Measurements from ENCODE around the gene MARCKSL1. TPM values are rescaled to one million over a fixed set of nuclear protein-coding genes. Genes with fewer than 3 reads are reported as not detected.
A peak's percentile ranks its signal among the peaks of the same experiment; 100 is the strongest.

The MARCKSL1 gene
- total and polyA plus RNA-seq, 2 of the 13 experiments (the other 11 are each of a cell fraction or from before 2014, with no cell fraction given), result 81.9 to 155 TPM

DNA sequence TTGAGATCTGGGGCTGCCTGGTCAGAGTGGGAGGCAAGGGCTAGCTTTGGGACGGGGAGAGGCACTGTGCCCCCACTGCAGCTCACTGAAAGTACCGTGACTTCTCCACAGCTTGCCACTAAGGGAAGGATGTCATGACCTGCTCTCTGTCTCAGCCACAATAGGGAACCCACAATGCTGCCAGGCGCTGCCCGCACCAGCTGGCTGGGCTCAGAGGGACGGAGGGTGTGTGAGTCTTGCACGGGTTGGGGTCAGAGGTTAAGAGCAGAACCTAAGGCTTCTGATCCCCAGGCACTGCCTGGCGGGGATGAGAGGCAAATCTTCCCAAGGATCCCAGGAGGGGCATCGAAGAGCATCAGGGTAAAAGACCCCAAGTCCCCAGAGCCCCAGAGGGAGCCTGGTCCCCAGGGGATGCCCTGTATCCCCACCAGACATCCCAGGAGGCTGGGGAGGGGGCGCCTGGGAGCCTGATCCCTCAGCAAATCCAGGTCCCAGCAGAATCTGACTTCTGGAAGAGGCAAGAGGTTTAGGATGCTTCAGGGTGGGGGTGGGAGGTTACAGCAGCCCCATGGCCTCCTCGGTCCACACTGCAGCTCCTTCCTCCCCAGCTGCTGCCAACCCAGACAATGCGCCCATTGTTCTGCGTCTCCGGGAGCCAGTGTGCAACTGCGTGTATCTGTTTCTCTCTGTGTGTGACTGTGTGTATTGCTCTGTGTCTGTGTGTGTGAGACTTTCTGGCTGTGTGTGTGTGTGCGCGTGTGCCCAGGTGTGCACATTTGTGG is 2.0 kb upstream of the MARCKSL1 start (continued):
- TF ChIP-seq, protein P1, sequence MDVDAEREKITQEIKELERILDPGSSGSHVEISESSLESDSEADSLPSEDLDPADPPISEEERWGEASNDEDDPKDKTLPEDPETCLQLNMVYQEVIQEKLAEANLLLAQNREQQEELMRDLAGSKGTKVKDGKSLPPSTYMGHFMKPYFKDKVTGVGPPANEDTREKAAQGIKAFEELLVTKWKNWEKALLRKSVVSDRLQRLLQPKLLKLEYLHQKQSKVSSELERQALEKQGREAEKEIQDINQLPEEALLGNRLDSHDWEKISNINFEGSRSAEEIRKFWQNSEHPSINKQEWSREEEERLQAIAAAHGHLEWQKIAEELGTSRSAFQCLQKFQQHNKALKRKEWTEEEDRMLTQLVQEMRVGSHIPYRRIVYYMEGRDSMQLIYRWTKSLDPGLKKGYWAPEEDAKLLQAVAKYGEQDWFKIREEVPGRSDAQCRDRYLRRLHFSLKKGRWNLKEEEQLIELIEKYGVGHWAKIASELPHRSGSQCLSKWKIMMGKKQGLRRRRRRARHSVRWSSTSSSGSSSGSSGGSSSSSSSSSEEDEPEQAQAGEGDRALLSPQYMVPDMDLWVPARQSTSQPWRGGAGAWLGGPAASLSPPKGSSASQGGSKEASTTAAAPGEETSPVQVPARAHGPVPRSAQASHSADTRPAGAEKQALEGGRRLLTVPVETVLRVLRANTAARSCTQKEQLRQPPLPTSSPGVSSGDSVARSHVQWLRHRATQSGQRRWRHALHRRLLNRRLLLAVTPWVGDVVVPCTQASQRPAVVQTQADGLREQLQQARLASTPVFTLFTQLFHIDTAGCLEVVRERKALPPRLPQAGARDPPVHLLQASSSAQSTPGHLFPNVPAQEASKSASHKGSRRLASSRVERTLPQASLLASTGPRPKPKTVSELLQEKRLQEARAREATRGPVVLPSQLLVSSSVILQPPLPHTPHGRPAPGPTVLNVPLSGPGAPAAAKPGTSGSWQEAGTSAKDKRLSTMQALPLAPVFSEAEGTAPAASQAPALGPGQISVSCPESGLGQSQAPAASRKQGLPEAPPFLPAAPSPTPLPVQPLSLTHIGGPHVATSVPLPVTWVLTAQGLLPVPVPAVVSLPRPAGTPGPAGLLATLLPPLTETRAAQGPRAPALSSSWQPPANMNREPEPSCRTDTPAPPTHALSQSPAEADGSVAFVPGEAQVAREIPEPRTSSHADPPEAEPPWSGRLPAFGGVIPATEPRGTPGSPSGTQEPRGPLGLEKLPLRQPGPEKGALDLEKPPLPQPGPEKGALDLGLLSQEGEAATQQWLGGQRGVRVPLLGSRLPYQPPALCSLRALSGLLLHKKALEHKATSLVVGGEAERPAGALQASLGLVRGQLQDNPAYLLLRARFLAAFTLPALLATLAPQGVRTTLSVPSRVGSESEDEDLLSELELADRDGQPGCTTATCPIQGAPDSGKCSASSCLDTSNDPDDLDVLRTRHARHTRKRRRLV (CRISPR knock-in tag; IDR thresholded peaks at IDR 0.05), result no peak
- TF ChIP-seq ZNF547 (CRISPR knock-in tag; IDR thresholded peaks at IDR 0.05), result no peak
- no peak for TF ChIP-seq ZNF557 (CRISPR knock-in tag; IDR thresholded peaks at IDR 0.05)
- TF ChIP-seq IRF2 (CRISPR knock-in tag; IDR thresholded peaks at IDR 0.05), result 0 out of 2 replicates have a peak, but pooled peaks have one; percentile 20
- TF ChIP-seq, protein P2, sequence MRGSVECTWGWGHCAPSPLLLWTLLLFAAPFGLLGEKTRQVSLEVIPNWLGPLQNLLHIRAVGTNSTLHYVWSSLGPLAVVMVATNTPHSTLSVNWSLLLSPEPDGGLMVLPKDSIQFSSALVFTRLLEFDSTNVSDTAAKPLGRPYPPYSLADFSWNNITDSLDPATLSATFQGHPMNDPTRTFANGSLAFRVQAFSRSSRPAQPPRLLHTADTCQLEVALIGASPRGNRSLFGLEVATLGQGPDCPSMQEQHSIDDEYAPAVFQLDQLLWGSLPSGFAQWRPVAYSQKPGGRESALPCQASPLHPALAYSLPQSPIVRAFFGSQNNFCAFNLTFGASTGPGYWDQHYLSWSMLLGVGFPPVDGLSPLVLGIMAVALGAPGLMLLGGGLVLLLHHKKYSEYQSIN (CRISPR knock-in tag; IDR thresholded peaks at IDR 0.05; ENCODE audit: borderline replicate concordance), result no peak
- no peak for TF ChIP-seq BHLHE40 (IDR thresholded peaks at IDR 0.05; ENCODE audit: low read length)
- TF ChIP-seq, protein P3, sequence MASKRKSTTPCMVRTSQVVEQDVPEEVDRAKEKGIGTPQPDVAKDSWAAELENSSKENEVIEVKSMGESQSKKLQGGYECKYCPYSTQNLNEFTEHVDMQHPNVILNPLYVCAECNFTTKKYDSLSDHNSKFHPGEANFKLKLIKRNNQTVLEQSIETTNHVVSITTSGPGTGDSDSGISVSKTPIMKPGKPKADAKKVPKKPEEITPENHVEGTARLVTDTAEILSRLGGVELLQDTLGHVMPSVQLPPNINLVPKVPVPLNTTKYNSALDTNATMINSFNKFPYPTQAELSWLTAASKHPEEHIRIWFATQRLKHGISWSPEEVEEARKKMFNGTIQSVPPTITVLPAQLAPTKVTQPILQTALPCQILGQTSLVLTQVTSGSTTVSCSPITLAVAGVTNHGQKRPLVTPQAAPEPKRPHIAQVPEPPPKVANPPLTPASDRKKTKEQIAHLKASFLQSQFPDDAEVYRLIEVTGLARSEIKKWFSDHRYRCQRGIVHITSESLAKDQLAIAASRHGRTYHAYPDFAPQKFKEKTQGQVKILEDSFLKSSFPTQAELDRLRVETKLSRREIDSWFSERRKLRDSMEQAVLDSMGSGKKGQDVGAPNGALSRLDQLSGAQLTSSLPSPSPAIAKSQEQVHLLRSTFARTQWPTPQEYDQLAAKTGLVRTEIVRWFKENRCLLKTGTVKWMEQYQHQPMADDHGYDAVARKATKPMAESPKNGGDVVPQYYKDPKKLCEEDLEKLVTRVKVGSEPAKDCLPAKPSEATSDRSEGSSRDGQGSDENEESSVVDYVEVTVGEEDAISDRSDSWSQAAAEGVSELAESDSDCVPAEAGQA (IDR thresholded peaks at IDR 0.05; ENCODE audit: low read depth), result no peak
- TF ChIP-seq, protein P3 (CRISPR knock-in tag; IDR thresholded peaks at IDR 0.05; ENCODE audit: borderline replicate concordance), result no peak
- TF ChIP-seq, protein P4, sequence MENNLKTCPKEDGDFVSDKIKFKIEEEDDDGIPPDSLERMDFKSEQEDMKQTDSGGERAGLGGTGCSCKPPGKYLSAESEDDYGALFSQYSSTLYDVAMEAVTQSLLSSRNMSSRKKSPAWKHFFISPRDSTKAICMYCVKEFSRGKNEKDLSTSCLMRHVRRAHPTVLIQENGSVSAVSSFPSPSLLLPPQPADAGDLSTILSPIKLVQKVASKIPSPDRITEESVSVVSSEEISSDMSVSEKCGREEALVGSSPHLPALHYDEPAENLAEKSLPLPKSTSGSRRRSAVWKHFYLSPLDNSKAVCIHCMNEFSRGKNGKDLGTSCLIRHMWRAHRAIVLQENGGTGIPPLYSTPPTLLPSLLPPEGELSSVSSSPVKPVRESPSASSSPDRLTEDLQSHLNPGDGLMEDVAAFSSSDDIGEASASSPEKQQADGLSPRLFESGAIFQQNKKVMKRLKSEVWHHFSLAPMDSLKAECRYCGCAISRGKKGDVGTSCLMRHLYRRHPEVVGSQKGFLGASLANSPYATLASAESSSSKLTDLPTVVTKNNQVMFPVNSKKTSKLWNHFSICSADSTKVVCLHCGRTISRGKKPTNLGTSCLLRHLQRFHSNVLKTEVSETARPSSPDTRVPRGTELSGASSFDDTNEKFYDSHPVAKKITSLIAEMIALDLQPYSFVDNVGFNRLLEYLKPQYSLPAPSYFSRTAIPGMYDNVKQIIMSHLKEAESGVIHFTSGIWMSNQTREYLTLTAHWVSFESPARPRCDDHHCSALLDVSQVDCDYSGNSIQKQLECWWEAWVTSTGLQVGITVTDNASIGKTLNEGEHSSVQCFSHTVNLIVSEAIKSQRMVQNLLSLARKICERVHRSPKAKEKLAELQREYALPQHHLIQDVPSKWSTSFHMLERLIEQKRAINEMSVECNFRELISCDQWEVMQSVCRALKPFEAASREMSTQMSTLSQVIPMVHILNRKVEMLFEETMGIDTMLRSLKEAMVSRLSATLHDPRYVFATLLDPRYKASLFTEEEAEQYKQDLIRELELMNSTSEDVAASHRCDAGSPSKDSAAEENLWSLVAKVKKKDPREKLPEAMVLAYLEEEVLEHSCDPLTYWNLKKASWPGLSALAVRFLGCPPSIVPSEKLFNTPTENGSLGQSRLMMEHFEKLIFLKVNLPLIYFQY (CRISPR knock-in tag; IDR thresholded peaks at IDR 0.05; ENCODE audit: borderline replicate concordance), result no peak
- no peak for TF ChIP-seq DNMT3B (CRISPR knock-in tag; conservative IDR thresholded peaks at IDR 0.05)
- no peak for TF ChIP-seq MTA1 (CRISPR knock-in tag; IDR thresholded peaks at IDR 0.05; ENCODE audit: borderline replicate concordance)
- TF ChIP-seq MXI1 (IDR thresholded peaks at IDR 0.05; ENCODE audit: borderline replicate concordance, low read depth, low read length), result no peak
- TF ChIP-seq XRCC5 (optimal IDR thresholded peaks at IDR 0.05; ENCODE audit: low read length), result peak; percentile 61

Measured in HepG2 (cell line).